HepG2 (cell line): ENCODE results near the gene RPLP2. TPM values are rescaled to one million over a fixed set of nuclear protein-coding genes. Genes with fewer than 3 reads are reported as not detected.
A peak's percentile ranks its signal among the peaks of the same experiment; 100 is the strongest.

Experiments
- ATF7-NPFF ChIP-seq: sonication (generic); formaldehyde crosslinking; IDR thresholded peaks from 2 replicates; pipeline ENCODE4 v1.8.1; 2023; ENCODE audit warnings: mild to moderate bottlenecking, low read depth, missing genetic modification reagents, moderate library complexity
- BRCA1 ChIP-seq: sonication (generic); formaldehyde crosslinking; IDR thresholded peaks from 2 replicates; pipeline ENCODE4 v1.4.0; 2020; ENCODE audit warnings: missing genetic modification reagents
- HNRNPL ChIP-seq: fragments of 200-400 bp; formaldehyde crosslinking; IDR thresholded peaks from 2 replicates; pipeline ENCODE4 v1.6.1; 2017; ENCODE audit warnings: mild to moderate bottlenecking, low read depth, low read length
- HNRNPLL ChIP-seq: fragments of 200-400 bp; formaldehyde crosslinking; IDR thresholded peaks from 2 replicates; pipeline ENCODE4 v1.6.1; 2017; ENCODE audit warnings: mild to moderate bottlenecking, low read depth, low read length; ENCODE audit not compliant: poor library complexity, severe bottlenecking
- JUNB ChIP-seq: sonication (generic); formaldehyde crosslinking; IDR thresholded peaks from 2 replicates; pipeline ENCODE4 v1.8.0; 2022; ENCODE audit warnings: missing genetic modification reagents, mild to moderate bottlenecking, borderline replicate concordance
- NCOR1 ChIP-seq: fragments of 200-600 bp; sonication (generic); IDR thresholded peaks from 2 replicates; pipeline ENCODE4 v1.7.0; 2017; ENCODE audit warnings: antibody characterized with exemption, low read length, borderline replicate concordance
- NFKBIZ ChIP-seq: IDR thresholded peaks from 2 replicates; pipeline ENCODE4 v1.6.1; 2018; ENCODE audit warnings: missing genetic modification reagents, missing compliant biosample characterization
- PLRG1 ChIP-seq: fragments of 450-650 bp; conservative IDR thresholded peaks from 2 replicates; pipeline ENCODE4 v1.6.1; 2016
- RBM22 ChIP-seq: fragments of 200-400 bp; formaldehyde crosslinking; optimal IDR thresholded peaks from 2 replicates; pipeline ENCODE3; 2017; ENCODE audit warnings: mild to moderate bottlenecking, low read length, moderate library complexity
- SMC3 ChIP-seq: IDR thresholded peaks from 2 replicates; pipeline ENCODE4 v1.6.1; 2011; ENCODE audit warnings: low read length, improper control_type of control experiment
- SOX13 ChIP-seq, 3 experiments: fragments of 450-650 bp in 1 of 3; sonication (generic) in 1 of 3; formaldehyde crosslinking in 1 of 3; IDR thresholded peaks in 2 of 3; conservative IDR thresholded peaks in 1 of 3; 2 replicates each; pipeline versions ENCODE4 v1.5.0 to v1.6.1; 2016 to 2020; ENCODE audit warnings: antibody characterized with exemption in 1 of 3, mild to moderate bottlenecking in 1 of 3, missing compliant biosample characterization in 1 of 3, missing genetic modification reagents in 1 of 3, moderate library complexity in 1 of 3
- THAP9 ChIP-seq: sonication (generic); formaldehyde crosslinking; IDR thresholded peaks from 2 replicates; pipeline ENCODE4; 2020; ENCODE audit warnings: missing genetic modification reagents, mild to moderate bottlenecking, borderline replicate concordance
- YEATS4 ChIP-seq: sonication (generic); formaldehyde crosslinking; IDR thresholded peaks from 2 replicates; pipeline ENCODE4 v1.4.0; 2020; ENCODE audit warnings: missing genetic modification reagents, borderline replicate concordance
- ZMYM3 ChIP-seq: sonication (generic); formaldehyde crosslinking; IDR thresholded peaks from 2 replicates; pipeline ENCODE4 v1.5.1; 2020; ENCODE audit warnings: mild to moderate bottlenecking, missing genetic modification reagents
- ZNF33B ChIP-seq: sonication (generic); formaldehyde crosslinking; IDR thresholded peaks from 2 replicates; pipeline ENCODE4 v1.5.1; 2020; ENCODE audit warnings: mild to moderate bottlenecking, missing genetic modification reagents
- ZNF343 ChIP-seq: sonication (generic); formaldehyde crosslinking; IDR thresholded peaks from 2 replicates; pipeline ENCODE4 v1.4.0; 2020; ENCODE audit warnings: mild to moderate bottlenecking, missing genetic modification reagents
- ZNF432 ChIP-seq: sonication (generic); formaldehyde crosslinking; IDR thresholded peaks from 2 replicates; pipeline ENCODE4 v1.5.0; 2020; ENCODE audit warnings: missing genetic modification reagents, mild to moderate bottlenecking, borderline replicate concordance
- ZNF441 ChIP-seq: sonication (generic); formaldehyde crosslinking; IDR thresholded peaks from 2 replicates; pipeline ENCODE4 v1.7.0; 2021; ENCODE audit warnings: missing genetic modification reagents, borderline replicate concordance
- ZNF547 ChIP-seq: sonication (generic); formaldehyde crosslinking; IDR thresholded peaks from 2 replicates; pipeline ENCODE4 v1.5.1; 2020; ENCODE audit warnings: mild to moderate bottlenecking, missing genetic modification reagents
- ZNF570 ChIP-seq: sonication (generic); formaldehyde crosslinking; IDR thresholded peaks from 2 replicates; pipeline ENCODE4 v1.4.0; 2020; ENCODE audit warnings: mild to moderate bottlenecking, missing genetic modification reagents, borderline replicate concordance
- ZNF629 ChIP-seq: sonication (generic); formaldehyde crosslinking; conservative IDR thresholded peaks from 2 replicates; pipeline ENCODE4 v1.5.0; 2020; ENCODE audit warnings: missing genetic modification reagents
- ZNF781 ChIP-seq: sonication (generic); formaldehyde crosslinking; IDR thresholded peaks from 2 replicates; pipeline ENCODE4 v1.5.1; 2020; ENCODE audit warnings: borderline replicate concordance, mild to moderate bottlenecking, missing genetic modification reagents; ENCODE audit errors: not compliant biosample characterization
- polyA plus RNA-seq, 8 experiments: library from polyadenylated mRNA; depleted of rRNA in 3 of 8; stranded (reverse) in 7 of 8; unstranded in 1 of 8; fragments of >200 nt; fragmentation: Illumina TruSeq in 4 of 8; extraction: Trizol in 4 of 8; gene quantifications; 2 replicates each; pipeline versions ENCODE4 v1.2.1 to v1.2.3, GENCODE V29; 2011 to 2016; ENCODE audit warnings: low read depth in 4 of 8, missing spikeins in 1 of 8, mixed read lengths in 1 of 8; ENCODE audit not compliant: insufficient read depth in 1 of 8
- total RNA-seq, 5 experiments: library from RNA; depleted of rRNA; stranded (reverse); fragments of >200 nt; fragmentation: Illumina TruSeq; extraction: Trizol; gene quantifications; 2 replicates each; pipeline ENCODE4 v1.2.3, GENCODE V29; 2016; ENCODE audit warnings: low read depth in 1 of 5
- TF ChIP-seq, protein P1 (sequence below): sonication (generic); formaldehyde crosslinking; IDR thresholded peaks from 2 replicates; pipeline ENCODE4 v1.5.0; 2020; ENCODE audit warnings: mild to moderate bottlenecking, missing genetic modification reagents, moderate library complexity

RPLP2 gene
- total and polyA plus RNA-seq, 2 of the 13 experiments (the other 11 are each of a cell fraction or from before 2014, with no cell fraction given) = 978 to 2,106 TPM

- TF ChIP-seq HNRNPLL (peak; percentile 13), YEATS4 (CRISPR knock-in tag) (no peak), ATF7-NPFF (no peak), PLRG1 (no peak), ZMYM3 (CRISPR knock-in tag) (no peak), THAP9 (no peak), ZNF570 (no peak), ZNF547 (CRISPR knock-in tag) (no peak), ZNF441 (0 out of 2 replicates have a peak, but pooled peaks have one; percentile 22), ZNF33B (CRISPR knock-in tag) (no peak), HNRNPL (0 out of 2 replicates have a peak, but pooled peaks have one; percentile 81), ZNF781 (CRISPR knock-in tag) (no peak), NCOR1 (no peak), ZNF432 (CRISPR knock-in tag) (no peak), ZNF343 (CRISPR knock-in tag) (no peak), ZNF629 (CRISPR knock-in tag) (no peak), NFKBIZ (CRISPR knock-in tag) (no peak), SOX13 (IDR thresholded peaks at IDR 0.05) (no peak), SOX13 (CRISPR knock-in tag; conservative IDR thresholded peaks at IDR 0.05 in 1 of 2, IDR thresholded peaks at IDR 0.05 in 1 of 2) (no peak), RBM22 (peak; percentile 59), SMC3 (0 out of 2 replicates have a peak, but pooled peaks have one; percentile 19), JUNB (CRISPR knock-in tag) (no peak), BRCA1 (CRISPR knock-in tag) (no peak)
- TF ChIP-seq, protein P1, sequence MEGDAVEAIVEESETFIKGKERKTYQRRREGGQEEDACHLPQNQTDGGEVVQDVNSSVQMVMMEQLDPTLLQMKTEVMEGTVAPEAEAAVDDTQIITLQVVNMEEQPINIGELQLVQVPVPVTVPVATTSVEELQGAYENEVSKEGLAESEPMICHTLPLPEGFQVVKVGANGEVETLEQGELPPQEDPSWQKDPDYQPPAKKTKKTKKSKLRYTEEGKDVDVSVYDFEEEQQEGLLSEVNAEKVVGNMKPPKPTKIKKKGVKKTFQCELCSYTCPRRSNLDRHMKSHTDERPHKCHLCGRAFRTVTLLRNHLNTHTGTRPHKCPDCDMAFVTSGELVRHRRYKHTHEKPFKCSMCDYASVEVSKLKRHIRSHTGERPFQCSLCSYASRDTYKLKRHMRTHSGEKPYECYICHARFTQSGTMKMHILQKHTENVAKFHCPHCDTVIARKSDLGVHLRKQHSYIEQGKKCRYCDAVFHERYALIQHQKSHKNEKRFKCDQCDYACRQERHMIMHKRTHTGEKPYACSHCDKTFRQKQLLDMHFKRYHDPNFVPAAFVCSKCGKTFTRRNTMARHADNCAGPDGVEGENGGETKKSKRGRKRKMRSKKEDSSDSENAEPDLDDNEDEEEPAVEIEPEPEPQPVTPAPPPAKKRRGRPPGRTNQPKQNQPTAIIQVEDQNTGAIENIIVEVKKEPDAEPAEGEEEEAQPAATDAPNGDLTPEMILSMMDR (CRISPR knock-in tag) = peak; percentile 86
Measured at GRCh38 chr11:765025-765801, 44.6 kb upstream of the RPLP2 start (continued).
